ENCODE data around the gene ARHGAP15. TPM values are rescaled to one million over a fixed set of nuclear protein-coding genes. Genes with fewer than 3 reads are reported as not detected.

The ARHGAP15 gene
- total and polyA plus RNA-seq, 4 donors, result 3.8 to 17.9 (median 13.2) TPM

DNA sequence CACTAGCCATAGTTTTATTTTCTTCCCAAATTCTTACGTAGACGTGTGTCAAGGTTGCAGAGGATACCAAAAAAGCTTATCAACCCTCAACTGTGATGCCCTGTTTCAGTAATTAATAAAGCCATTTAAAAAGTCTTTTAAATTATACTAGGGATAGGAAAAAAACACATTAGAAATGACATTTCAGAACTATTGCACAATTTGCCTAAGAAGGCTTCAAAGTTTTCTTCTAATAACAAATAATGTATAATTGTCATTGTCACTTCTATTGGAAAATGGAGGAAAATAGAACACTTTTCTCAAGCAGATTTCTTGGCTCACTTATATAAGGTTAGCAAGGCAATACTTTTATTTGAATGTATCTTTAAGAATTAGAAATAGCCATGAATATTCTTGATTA, 253.8 kb downstream of the ARHGAP15 start (continued):
- TF ChIP-seq RXRA (IDR thresholded peaks at IDR 0.05) (no peak), FOXA1 (IDR thresholded peaks at IDR 0.05) (no peak), FOXA2 (IDR thresholded peaks at IDR 0.05) (no peak), TAF1 (conservative IDR thresholded peaks at IDR 0.05) (no peak)
- TF ChIP-seq, protein P1, sequence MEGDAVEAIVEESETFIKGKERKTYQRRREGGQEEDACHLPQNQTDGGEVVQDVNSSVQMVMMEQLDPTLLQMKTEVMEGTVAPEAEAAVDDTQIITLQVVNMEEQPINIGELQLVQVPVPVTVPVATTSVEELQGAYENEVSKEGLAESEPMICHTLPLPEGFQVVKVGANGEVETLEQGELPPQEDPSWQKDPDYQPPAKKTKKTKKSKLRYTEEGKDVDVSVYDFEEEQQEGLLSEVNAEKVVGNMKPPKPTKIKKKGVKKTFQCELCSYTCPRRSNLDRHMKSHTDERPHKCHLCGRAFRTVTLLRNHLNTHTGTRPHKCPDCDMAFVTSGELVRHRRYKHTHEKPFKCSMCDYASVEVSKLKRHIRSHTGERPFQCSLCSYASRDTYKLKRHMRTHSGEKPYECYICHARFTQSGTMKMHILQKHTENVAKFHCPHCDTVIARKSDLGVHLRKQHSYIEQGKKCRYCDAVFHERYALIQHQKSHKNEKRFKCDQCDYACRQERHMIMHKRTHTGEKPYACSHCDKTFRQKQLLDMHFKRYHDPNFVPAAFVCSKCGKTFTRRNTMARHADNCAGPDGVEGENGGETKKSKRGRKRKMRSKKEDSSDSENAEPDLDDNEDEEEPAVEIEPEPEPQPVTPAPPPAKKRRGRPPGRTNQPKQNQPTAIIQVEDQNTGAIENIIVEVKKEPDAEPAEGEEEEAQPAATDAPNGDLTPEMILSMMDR (IDR thresholded peaks at IDR 0.05; ENCODE audit: low read depth, low read length, missing input control), result no peak

DNA sequence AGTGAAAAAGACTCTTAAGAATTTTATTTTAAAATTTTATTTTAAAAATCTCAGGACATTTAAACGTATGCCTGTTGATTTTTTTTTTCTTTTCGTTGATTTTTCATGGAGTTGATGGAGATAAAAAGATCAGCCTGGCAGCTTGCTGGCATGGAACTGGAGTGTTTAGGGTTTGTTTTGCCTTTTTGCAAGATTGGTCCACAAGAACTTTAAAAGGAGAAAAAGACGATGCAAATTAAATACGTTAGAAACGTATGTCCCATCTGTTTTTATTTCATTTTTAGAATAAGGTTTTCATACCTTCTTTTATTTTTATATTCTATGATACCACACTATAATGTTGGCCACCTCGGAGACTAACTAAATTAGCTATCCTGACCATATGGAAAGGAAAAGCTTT, 254.9 kb downstream of the ARHGAP15 start:
- Histone ChIP-seq H3K9ac (ENCODE audit: low read depth in 1 of 2, low read length in 2 of 2) (no peak overlapping the region), H3K27ac (ENCODE audit: low read depth in 1 of 2, low read length in 2 of 2) (no peak overlapping the region), H3K27me3 (ENCODE audit: control insufficient read depth in 4 of 4, insufficient read depth in 4 of 4, low read length in 3 of 4) (no peaks in the 10 kb centered on the region), H3K4me1 (ENCODE audit: control insufficient read depth in 4 of 4, insufficient read depth in 4 of 4, low read length in 3 of 4) (no peaks in the 10 kb centered on the region), H3K4me3 (ENCODE audit: low read depth in 1 of 3, low read length in 3 of 3) (no peak overlapping the region), H3K36me3 (ENCODE audit: control insufficient read depth in 4 of 4, insufficient read depth in 3 of 4, low read depth in 1 of 4, low read length in 3 of 4) (no peaks in the 10 kb centered on the region), H3K9me3 (ENCODE audit: control insufficient read depth in 4 of 4, low read length in 3 of 4) (no peaks in the 10 kb centered on the region)
- no peak for TF ChIP-seq EGR1 (IDR thresholded peaks at IDR 0.05; ENCODE audit: low read depth in 2 of 2)
- TF ChIP-seq HNF4G (IDR thresholded peaks at IDR 0.05), result no peak
- TF ChIP-seq JUND (IDR thresholded peaks at IDR 0.05), result no peak
- DNase-seq (ENCODE audit: low spot score), result no peak
- 91% methylated on average over 6 of the region's 6 CpGs for WGBS

DNA sequence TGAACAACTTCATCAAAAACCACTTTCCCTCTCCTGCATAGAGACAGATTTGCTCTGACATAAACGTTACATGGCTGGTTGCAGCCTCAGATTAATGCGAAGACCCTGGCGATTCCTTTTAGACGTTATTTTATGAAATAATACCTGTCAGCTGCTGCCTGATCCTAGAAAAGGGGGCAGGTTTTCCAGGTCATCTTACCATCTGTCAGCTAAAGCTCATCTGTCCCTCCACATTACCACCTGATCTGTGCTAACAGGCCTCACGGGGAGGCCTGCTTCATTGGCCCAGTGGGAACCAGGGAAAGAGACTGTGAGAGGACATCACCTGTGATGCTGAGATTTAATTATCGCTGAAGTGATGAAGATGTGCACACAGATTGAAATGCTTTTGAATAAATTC, 261.0 kb downstream of the ARHGAP15 start:
- Histone ChIP-seq H3K27me3 (ENCODE audit: control insufficient read depth in 4 of 4, insufficient read depth in 4 of 4, low read length in 3 of 4) (no peaks in the 10 kb centered on the region), H3K27ac (ENCODE audit: low read depth in 1 of 2, low read length in 2 of 2) (no peak overlapping the region), H3K9me3 (ENCODE audit: control insufficient read depth in 4 of 4, low read length in 3 of 4) (no peaks in the 10 kb centered on the region), H3K36me3 (ENCODE audit: control insufficient read depth in 4 of 4, insufficient read depth in 3 of 4, low read depth in 1 of 4, low read length in 3 of 4) (no peaks in the 10 kb centered on the region), H3K9ac (ENCODE audit: low read depth in 1 of 2, low read length in 2 of 2) (no peak overlapping the region), H3K4me3 (ENCODE audit: low read depth in 1 of 3, low read length in 3 of 3) (no peak overlapping the region), H3K4me1 (ENCODE audit: control insufficient read depth in 4 of 4, insufficient read depth in 4 of 4, low read length in 3 of 4) (no peaks in the 10 kb centered on the region)
- TF ChIP-seq RXRA (IDR thresholded peaks at IDR 0.05), result no peak
- TF ChIP-seq HNF4A (conservative IDR thresholded peaks at IDR 0.05), result no peak
- TF ChIP-seq NR2F2 (IDR thresholded peaks at IDR 0.05), result no peak
- TF ChIP-seq, protein P2, sequence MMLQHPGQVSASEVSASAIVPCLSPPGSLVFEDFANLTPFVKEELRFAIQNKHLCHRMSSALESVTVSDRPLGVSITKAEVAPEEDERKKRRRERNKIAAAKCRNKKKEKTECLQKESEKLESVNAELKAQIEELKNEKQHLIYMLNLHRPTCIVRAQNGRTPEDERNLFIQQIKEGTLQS (IDR thresholded peaks at IDR 0.05), result no peak
- TF ChIP-seq FOXA1 (IDR thresholded peaks at IDR 0.05), result no peak
- TF ChIP-seq JUND (IDR thresholded peaks at IDR 0.05), result no peak
- no peak for TF ChIP-seq FOXA2 (IDR thresholded peaks at IDR 0.05)
- TF ChIP-seq, protein P3, sequence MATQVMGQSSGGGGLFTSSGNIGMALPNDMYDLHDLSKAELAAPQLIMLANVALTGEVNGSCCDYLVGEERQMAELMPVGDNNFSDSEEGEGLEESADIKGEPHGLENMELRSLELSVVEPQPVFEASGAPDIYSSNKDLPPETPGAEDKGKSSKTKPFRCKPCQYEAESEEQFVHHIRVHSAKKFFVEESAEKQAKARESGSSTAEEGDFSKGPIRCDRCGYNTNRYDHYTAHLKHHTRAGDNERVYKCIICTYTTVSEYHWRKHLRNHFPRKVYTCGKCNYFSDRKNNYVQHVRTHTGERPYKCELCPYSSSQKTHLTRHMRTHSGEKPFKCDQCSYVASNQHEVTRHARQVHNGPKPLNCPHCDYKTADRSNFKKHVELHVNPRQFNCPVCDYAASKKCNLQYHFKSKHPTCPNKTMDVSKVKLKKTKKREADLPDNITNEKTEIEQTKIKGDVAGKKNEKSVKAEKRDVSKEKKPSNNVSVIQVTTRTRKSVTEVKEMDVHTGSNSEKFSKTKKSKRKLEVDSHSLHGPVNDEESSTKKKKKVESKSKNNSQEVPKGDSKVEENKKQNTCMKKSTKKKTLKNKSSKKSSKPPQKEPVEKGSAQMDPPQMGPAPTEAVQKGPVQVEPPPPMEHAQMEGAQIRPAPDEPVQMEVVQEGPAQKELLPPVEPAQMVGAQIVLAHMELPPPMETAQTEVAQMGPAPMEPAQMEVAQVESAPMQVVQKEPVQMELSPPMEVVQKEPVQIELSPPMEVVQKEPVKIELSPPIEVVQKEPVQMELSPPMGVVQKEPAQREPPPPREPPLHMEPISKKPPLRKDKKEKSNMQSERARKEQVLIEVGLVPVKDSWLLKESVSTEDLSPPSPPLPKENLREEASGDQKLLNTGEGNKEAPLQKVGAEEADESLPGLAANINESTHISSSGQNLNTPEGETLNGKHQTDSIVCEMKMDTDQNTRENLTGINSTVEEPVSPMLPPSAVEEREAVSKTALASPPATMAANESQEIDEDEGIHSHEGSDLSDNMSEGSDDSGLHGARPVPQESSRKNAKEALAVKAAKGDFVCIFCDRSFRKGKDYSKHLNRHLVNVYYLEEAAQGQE (IDR thresholded peaks at IDR 0.05), result no peak
- TF ChIP-seq, protein P1 (IDR thresholded peaks at IDR 0.05; ENCODE audit: low read depth, low read length, missing input control), result no peak
- TF ChIP-seq, protein P4, sequence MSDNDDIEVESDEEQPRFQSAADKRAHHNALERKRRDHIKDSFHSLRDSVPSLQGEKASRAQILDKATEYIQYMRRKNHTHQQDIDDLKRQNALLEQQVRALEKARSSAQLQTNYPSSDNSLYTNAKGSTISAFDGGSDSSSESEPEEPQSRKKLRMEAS (IDR thresholded peaks at IDR 0.05), result no peak
- TF ChIP-seq SP1 (IDR thresholded peaks at IDR 0.05), result no peak
- no peak for TF ChIP-seq EGR1 (IDR thresholded peaks at IDR 0.05; ENCODE audit: low read depth in 2 of 2)
- TF ChIP-seq GABPA (IDR thresholded peaks at IDR 0.05 in 1 of 2, conservative IDR thresholded peaks at IDR 0.05 in 1 of 2), result no peak
- TF ChIP-seq TAF1 (conservative IDR thresholded peaks at IDR 0.05), result no peak
- 93% methylated on average over 6 of the region's 6 CpGs for WGBS
- DNase-seq (ENCODE audit: low spot score), result no peak

All from liver (tissue), 9 donors.